GM21526 (cell line): ENCODE data around the gene VPS50.
A peak's percentile ranks its signal among the peaks of the same experiment; 100 is the strongest.

Source experiments
- ATAC-seq: cut with Tn5 transposase; IDR thresholded peaks from one replicate; pipeline ENCODE4 v1.9.1; 2021; ENCODE audit warnings: moderate library complexity; ENCODE audit not compliant: unreplicated experiment, low FRiP score

The VPS50 gene, protein sequence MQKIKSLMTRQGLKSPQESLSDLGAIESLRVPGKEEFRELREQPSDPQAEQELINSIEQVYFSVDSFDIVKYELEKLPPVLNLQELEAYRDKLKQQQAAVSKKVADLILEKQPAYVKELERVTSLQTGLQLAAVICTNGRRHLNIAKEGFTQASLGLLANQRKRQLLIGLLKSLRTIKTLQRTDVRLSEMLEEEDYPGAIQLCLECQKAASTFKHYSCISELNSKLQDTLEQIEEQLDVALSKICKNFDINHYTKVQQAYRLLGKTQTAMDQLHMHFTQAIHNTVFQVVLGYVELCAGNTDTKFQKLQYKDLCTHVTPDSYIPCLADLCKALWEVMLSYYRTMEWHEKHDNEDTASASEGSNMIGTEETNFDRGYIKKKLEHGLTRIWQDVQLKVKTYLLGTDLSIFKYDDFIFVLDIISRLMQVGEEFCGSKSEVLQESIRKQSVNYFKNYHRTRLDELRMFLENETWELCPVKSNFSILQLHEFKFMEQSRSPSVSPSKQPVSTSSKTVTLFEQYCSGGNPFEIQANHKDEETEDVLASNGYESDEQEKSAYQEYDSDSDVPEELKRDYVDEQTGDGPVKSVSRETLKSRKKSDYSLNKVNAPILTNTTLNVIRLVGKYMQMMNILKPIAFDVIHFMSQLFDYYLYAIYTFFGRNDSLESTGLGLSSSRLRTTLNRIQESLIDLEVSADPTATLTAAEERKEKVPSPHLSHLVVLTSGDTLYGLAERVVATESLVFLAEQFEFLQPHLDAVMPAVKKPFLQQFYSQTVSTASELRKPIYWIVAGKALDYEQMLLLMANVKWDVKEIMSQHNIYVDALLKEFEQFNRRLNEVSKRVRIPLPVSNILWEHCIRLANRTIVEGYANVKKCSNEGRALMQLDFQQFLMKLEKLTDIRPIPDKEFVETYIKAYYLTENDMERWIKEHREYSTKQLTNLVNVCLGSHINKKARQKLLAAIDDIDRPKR

DNA sequence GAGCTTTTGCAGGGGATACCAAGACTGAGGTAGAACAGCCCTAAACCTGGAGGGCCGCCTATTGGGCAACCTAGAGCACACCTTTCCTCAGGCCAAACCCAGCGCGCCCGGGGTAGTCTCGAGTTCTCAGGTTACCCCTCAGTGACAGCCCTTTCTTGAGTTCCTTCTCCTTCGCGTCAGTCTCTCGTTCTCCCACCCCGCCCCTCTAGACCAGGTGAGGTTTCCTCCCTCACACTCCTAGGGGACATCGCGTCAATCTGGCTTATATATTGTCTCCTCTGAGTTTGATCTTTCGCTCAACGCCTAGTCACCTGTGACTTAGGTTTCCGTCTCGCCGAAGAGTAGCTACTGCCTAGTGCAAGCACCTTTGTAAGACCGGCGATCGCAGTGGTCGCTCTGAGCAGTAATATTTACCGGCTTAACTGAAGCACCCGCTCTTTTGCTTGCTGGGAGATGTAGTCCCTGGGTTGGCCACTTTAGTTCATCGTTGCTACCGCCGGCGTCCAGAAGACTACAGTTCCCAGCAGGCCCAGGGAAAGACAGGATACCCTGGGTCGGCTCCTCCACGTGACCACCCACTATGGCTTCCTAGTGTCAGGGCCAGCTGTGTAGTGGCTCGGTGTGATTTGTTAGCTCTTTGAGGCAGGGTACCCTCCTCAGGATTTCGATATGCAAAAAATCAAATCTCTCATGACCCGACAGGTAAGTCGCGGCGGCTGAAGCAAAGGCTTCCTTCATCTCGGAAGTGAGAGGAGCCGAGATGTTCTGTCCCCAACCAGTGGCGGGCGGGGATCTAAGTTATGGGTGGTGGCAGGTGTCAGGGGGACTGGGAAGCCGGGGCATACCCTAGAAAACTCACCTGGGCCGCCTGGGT lies at the start of gene VPS50:
VPS50 (plus strand) TSS at position 568 of the 874 bp plus-strand sequence; CDS start at position 670, 102 bp downstream.
- ATAC-seq = peak; percentile 99

DNA sequence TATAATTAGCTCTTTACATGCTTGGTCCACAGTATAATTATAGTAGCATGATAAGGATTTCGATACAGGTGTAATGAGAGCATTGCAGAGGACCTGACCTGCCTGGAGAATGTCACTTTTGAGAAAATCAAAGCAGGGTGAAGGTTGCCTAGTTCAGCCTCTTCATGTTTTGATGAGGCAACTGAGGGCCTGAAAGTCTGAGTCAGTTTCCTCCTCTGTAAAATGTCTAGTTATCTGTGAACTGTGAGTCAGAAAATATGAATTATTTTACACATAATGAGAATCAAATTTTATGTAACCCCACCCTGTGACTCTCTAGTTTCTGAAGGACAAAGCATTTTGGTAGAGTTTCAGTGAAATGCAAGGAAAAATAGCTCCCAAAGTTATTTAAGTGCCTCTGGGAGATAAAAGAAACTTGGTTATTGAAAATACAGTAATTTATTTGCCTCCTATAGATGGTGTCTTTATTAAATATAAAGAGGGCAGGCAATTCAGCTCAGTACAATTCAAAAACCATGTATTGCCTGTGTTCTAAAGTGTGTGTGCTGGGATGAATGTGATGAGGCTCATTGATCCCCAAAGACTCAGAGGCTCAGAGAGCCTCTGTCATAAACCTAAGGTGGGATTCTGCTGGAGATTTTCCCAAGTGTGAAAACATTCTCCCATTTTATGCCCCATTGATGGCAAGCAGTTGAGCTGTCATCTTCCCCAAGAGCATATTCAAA lies 46.7 kb upstream of the VPS50 start:
- no peak for ATAC-seq

DNA sequence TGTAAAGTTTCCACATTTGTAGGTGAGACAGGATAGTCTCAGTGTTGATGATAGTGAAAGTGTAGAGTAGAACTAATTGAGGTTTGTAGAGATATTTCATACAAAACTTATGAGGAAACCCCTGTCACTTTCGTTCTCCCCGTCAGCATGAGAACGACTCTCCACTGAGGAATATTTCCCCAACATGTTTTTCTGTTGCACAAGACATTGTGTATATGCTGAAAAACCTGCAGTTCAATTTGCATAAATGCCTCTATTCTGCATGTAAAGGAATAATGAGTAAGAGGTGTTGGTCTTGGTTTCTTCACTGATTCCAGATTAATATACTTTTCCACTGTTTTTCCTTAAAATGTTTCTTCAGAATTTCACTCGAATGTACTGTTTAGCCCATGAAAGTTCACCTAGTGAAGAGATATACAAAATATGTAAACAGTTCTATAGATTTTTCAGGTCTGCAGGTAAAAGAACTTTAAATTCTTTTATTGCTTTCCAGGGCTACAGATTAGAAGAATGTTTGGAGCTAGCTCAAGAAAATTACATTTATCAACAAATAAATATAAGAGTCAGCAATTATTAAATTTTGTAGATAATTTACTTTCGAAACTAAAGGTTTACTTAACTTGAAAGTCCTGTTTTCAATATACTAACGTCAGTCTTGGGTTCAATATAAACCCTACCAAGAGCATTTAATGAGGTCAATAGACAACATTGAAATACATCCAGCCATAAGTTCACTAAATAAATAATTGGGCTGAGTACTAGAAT lies 43.1 kb upstream of the VPS50 start:
- ATAC-seq = no peak

DNA sequence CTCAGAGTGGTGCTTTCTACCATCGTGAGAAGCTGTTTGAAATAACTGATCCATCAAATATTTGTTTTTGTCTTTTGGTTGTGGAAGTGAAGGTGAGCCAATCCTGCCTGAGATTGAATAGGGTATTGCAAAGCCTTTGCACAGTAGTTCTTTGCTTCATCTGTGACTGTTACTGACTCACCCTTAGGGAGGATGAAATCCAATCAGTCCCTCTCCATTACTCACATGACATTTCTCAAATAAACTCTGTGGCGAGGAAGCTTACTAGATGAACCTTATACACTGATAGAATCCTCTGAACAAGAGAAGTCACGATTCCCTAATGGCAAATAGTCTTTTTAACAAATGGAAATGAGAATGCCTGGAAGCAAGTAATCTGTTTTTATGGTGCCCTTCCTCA lies 37.8 kb upstream of the VPS50 start:
- ATAC-seq = no peak

DNA sequence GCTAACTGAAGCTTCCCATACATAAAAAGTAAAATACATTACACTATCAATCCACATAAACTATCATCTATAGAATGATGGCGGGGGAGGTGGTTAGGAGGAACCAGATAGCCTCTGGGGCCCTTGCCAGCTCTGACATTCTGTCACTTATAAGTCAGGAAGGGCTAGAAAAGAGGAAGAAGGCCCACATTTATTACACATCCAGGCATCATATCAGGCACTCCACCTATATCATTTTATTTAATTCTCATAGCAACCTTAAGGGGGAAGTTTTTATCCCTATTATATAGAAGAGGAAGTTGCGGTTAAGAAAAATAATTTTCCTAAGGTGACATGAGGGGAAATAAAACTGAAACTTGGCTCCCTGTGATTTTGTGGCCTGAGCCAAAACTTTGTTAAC lies 35.8 kb upstream of the VPS50 start:
- no peak for ATAC-seq

DNA sequence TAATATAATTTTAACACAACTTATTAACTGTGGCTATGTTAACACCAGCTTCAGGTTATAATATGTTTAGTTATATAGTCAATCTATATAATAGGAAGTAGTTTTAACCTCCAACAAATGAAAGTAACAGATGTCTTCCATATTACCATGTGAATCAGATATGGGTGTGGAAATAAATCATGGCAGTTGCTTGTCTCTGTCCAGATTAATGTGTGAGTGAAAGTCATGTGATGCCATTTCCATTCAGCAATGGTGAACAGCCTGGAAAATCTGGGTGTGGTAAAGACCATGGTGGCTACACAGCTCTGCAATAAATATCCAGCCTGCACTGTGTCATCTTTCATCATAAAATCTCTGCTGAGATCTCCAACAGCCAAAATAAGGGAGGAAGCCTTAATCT lies 33.7 kb upstream of the VPS50 start:
- ATAC-seq = no peak

DNA sequence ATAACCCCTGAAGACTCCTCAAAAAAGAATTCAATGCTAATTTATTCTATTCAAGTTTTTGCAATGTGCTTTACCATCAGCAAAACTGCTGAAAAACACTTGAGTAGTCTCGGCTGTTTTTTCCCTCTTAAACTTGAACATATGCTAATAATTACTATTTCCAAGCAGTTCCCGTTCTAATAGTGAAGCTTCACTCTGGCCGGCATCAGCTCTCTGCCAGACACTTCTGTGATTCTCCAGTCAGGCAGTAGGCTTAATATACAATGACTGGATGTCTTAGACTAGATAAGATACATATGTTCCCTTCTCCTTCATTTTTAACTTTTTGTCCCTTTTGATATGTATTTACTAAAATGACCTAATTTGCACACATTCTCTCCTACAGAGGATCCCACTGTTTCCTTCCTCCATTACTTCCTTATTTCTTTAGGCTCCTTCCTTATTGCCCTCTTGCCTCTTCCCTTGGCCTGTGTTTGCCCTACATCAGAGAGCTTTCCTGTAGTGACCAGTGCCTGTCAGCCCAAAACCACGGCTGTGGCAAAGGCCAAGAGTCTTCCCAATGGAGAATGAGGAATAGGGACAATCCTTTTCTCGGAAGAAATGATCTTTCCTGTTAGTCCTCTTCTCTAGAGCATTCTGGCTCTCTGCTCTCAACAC lies 29.4 kb upstream of the VPS50 start:
- ATAC-seq = no peak

DNA sequence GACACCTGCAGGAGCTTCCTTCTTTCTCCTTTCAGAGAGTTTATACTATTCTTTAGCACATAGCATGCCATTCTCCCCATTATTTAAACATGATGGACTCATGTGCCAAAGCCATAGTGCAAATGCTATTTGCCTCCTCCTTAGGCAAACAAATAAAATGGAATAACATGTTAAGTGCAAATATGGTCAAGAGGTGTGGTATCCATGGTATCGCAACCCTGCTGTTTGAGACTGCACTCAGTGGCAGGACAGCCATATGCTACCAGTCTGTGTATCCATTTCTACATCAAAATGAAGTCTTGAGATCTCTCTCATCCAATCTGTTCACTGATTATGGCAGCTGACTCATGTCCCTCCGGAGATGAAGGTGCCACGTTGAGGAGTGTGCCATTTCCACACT lies 28.7 kb upstream of the VPS50 start:
- no peak for ATAC-seq

DNA sequence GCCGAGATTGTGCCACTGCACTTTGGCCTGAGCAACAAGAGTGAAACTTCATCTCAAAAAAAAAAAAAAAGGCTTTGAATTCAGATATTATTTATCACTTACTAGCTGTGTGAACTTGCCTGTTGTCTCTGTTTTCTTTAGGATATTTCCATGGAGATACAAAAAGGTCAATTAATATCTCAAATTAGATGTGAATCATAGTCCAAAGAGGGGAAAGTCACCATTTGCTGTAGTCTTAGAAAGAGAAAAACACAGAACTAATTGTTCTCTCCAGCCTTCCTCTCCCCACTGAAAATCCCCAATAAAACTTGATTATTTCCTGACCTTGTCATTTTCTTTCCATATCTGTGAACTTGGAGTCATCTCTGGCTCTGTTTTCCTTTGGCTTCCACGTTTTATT lies 27.1 kb upstream of the VPS50 start:
- ATAC-seq = no peak

DNA sequence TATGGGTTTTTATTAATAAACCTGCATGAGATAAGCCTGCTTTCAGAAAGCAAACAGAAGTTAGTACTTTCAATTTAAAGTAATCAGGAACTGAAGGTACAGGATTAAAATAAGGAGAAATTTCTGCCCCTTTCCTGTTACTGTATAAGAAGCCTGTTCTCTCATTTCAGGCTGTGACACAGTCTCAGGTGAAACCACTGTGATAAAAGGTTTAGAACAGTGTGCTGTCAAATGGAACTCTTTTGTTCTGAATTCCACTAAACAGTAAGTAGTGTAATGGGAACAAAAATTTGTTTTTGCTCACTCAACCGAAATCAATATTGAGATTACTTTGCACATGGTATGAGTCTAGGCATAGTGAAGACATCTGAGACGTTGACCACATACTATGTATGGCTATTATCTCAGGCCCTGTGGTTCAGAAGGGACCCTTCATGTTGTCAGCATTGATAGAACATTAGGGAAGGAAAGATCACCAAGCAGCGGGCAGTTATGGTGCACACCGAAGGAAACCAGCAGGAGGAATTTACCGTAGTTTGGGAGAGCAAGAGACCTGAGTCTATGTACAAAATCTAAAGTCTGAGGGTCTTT lies 20.8 kb upstream of the VPS50 start:
- ATAC-seq = no peak

DNA sequence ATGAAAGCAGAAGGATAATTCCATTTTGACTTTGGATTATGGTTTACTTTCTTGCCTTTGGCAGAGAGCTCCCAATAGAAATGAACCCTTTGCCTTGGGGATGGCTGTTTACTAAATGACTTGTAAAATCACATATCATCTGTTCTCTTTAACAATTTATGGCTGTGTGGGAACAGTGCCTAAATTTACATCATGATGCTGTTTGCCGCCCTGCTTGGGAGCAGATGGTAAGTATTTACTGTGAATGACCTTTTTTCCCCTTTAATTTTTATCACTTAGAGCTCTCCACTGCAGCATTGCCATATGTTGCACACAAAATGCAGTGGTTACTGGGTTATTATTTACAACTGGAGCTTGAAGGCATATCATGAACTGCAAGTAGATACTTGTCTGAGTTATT lies 19.3 kb upstream of the VPS50 start:
- no peak for ATAC-seq

DNA sequence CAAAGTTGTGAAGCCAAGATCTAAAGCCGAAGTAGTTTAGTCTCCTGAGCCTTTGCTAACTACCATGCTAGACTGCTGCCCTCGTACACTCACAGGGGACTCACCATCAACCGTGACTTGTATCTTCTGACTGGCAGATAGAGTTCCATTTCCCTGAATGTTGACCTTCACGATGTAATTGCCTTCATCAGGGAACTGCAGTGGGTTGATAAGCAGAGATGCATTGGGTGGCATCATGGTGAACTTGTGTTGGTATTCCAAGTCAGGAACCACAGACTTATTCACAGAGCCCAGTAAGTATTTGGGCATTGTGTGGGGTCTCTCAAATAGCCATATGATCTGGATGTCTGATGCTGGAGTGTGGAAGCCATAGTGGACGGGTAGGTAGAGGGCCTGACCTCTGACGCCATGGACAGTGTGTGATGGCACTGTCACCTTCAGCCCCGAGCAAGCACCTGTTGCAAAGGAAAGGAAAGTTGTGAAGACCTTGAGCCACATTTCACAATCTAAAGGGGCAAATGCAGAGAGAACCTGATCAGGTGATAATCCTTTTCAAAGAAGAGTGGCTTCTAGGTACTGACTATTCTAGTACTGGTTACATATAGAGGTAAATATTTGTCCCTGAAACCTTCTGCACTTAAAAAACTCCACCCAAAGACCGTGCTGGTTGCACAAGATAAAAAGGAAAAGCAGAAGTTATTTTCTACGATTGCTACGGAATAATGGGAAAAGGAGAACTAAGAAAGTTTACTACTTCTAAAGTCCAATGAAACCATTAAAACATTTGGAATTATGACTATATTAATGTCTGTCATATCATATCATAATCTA lies 13.0 kb upstream of the VPS50 start:
- ATAC-seq = no peak

DNA sequence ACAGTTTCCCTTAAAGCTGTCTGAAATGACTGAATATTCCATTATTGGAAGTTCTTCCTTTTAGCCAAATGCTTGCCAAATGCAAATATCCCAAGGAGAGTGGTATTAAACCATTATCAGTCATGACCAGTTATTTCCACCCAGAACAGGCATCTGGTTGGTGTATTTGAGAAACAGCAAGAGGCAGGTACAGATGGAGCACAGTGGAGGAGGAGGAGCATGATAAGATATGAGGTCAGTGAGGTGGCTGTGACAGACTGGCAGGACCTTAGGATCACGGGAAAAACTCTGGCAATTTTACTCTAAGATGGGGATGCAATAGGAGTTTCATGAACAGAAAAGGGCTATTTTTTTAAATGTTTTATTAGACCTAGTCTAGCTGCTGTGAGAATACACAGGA lies 12.3 kb upstream of the VPS50 start:
- ATAC-seq = no peak

DNA sequence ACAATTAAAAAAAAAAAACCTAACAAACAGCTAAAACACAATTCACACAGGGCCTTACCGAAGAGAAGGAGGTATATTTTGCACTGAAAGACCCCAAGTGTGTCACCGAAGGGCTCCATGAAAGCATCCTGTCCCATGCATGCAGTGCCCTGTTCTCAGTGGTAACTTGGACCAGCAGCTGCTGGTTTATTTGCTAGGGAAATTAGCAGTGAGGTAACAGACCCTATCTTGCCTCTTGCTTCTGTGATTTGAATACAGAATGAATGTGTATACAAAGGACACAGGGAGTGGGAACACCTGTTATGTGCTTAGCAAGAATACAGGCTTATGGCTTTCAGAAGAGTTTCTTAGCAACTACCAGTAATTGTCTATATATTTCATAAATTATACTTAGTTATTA lies 5.9 kb upstream of the VPS50 start, which contains the start of gene HEPACAM2:
HEPACAM2 (minus strand) TSS at position 160 of the 400 bp plus-strand sequence.
- ATAC-seq = no peak

DNA sequence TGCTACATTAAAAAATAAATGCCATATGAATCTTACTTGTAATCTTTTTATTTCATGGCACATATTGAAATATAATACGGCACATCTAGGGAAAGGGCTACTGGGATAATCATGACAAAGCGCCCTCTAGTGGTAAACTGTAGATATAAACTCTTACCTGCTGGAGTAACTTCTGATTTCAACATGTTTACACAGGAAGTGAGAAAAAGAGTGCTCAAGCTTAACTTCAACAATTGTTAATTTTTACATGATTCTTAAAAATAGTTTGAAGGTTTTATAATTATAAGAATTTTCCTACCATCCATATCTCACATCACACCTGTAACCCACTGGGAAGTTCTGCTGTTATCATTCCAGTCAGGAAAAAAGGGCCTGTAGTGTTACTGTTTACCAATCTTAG lies 3.9 kb upstream of the VPS50 start:
- ATAC-seq = no peak

DNA sequence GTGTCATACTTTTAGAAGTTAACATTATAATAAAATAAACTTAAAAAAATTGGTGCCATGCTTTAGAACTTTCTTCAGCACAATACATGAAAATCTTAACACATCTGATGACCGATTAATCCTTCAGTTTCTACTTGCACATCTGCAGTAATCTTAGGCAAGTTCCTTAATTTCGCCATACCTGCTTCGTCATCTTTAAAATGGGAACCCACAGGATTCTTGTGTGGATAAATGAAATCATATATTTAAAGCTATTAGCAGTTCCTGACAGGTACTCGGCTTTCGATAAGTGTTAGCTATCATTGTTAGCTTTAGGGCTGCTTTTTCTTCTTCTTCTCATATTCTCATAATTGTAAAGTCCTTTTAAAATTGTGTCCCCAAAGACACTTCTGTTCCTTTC lies 907 bp upstream of the VPS50 start:
- ATAC-seq = no peak

DNA sequence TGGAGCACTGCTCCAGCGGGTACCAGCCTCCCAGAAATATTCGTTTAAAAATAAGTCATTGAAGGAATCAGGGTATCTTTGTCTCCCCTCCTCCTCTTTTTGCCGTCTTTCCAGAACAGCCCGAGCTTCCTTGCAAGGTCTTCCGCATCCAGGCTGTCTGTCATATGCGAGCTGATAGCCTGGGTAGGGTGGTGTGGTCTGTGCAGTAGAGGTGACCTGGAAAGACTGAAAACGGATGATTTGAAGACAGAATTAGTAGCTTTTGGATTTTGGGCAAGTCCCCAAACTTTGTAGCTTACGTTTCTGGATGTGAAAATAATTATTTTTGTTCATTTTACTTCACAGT lies 480 bp downstream of the VPS50 start:
- no peak for ATAC-seq

DNA sequence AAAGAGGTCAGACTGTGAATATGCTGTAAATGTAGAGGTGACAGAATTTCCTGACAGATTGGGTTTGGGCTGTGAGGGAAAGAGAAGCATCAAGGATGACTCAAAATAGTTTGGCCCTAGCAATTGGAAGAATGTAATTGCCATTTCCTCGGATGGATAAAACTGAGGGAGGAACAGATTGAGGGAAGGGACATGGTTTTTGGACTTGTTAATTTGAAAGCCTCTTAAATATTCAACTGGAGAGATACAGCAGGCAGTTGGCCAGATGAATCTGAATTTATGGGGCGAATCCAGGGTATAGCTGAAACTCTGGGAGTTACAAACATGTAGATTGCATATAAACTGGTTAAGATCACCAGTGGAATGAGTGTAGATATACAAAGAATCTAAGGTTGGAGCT lies 3.4 kb downstream of the VPS50 start:
- no peak for ATAC-seq
